Kidney (tissue), 22 donors: Measurements from ENCODE around the gene ABHD17B. TPM values are rescaled to one million over a fixed set of nuclear protein-coding genes. Genes with fewer than 3 reads are reported as not detected.
"Not testable (repeated sequence)": the region's sequence is repeated elsewhere in the genome, so short reads cannot be mapped to it uniquely, and the experiment has no call there.

ENCODE experiments used
- DNase-seq, 5 donors: peaks; one replicate each; pipeline ENCODE4 v3.0.0-alpha.2; 2013 to 2020
- FAIRE-seq: peaks from 2 replicates; lab custom pipeline; 2012; peaks lifted over from hg19 to GRCh38; lab: Jason Lieb, UNC
- H3K27ac ChIP-seq, 2 donors: one replicate each; pipeline ENCODE4 v1.7.0; 2013; ENCODE audit warnings: low read depth in 2 of 2, low read length in 2 of 2, inconsistent platforms in 1 of 2
- H3K27me3 ChIP-seq: one replicate; pipeline ENCODE4 v1.7.1; 2013; ENCODE audit warnings: low read length, inconsistent platforms; ENCODE audit not compliant: control insufficient read depth, insufficient read depth
- H3K36me3 ChIP-seq, 3 donors: one replicate each; pipeline versions ENCODE4 v1.7.0 to v1.7.1; 2013; ENCODE audit warnings: low read length in 3 of 3, control low read depth in 1 of 3, inconsistent platforms in 1 of 3; ENCODE audit not compliant: insufficient read depth in 3 of 3, control insufficient read depth in 2 of 3
- H3K4me1 ChIP-seq, 3 donors: one replicate each; pipeline versions ENCODE4 v1.7.0 to v1.7.1; 2013; ENCODE audit warnings: low read length in 3 of 3, inconsistent platforms in 1 of 3, low read depth in 1 of 3; ENCODE audit not compliant: control insufficient read depth in 2 of 3, insufficient read depth in 2 of 3
- H3K4me3 ChIP-seq, 3 donors: one replicate each; pipeline versions ENCODE4 v1.7.0 to v1.8.1; 2013; ENCODE audit warnings: low read length in 3 of 3, control low read depth in 1 of 3, inconsistent platforms in 1 of 3
- H3K9ac ChIP-seq, 3 donors: one replicate each; pipeline versions ENCODE4 v1.7.0 to v1.7.1; 2013; ENCODE audit warnings: low read length in 3 of 3, control low read depth in 1 of 3, inconsistent platforms in 1 of 3
- H3K9me3 ChIP-seq, 3 donors: one replicate each; pipeline versions ENCODE4 v1.7.0 to v1.7.1; 2013; ENCODE audit warnings: low read length in 3 of 3, control low read depth in 1 of 3, inconsistent platforms in 1 of 3; ENCODE audit not compliant: control insufficient read depth in 2 of 3, insufficient read depth in 1 of 3
- intact Hi-C: fragments of 100-400 bp; cut with DNase I; formaldehyde crosslinking; loops from one replicate; pipeline ENCODE4 v1.11.1; 2022
- long read RNA-seq, 10 donors: library from polyadenylated mRNA in 1 of 10; unstranded in 1 of 10; transcript quantifications; one replicate each; pipeline ENCODE4 v2.0.0 and lab custom pipeline, GENCODE V29; 2021 to 2026
- polyA plus RNA-seq: library from polyadenylated mRNA; stranded (reverse); fragments of 350-450 nt; fragmentation: Illumina TruSeq; extraction: RNeasy Lipid Tissue Mini Kit (QIAGEN cat#74804); gene quantifications from one replicate; pipeline ENCODE4 v1.2.3, GENCODE V29; 2014; ENCODE audit warnings: low read depth, low replicate concordance; ENCODE audit not compliant: insufficient read depth
- total RNA-seq: library from RNA; stranded (reverse); fragmentation: NEBNext Ultra II Directional; extraction: Animal tissue kit (Norgen Biotek cat#: 25700); gene quantifications from one replicate; pipeline ENCODE4 v1.2.1, GENCODE V29; 2021
- TF ChIP-seq, protein P1 (sequence below): IDR thresholded peaks from 3 replicates; pipeline ENCODE4 v1.5.1; 2012; ENCODE audit warnings: mild to moderate bottlenecking, moderate library complexity, borderline replicate concordance; ENCODE audit not compliant: insufficient read depth; ENCODE audit errors: extremely low read depth
- donor health status: control.
- donor health status: control.
- donor health status: control.
- donor health status: control.
- donor health status: control.
- donor health status: DM: yes; HTN: yes; CAD: no.
- donor health status: Normal renal cell carcinoma (clear cell type).

Gene ABHD17B
- total RNA-seq (19.0 TPM), polyA plus RNA-seq (9.0 TPM)
- long read RNA-seq, donor 1, transcript ABHD17B-201 (4 exons, 2,614 nt): major isoform, 6 of 6 reads
- long read RNA-seq, donor 1, partial matches to known transcripts: 0 of 6 reads
- long read RNA-seq, donor 1, other reads (novel, unspliced or antisense): 0 of 6 reads
- long read RNA-seq, donor 2, transcript ABHD17B-201 (4 exons, 2,614 nt): major isoform, 7 of 7 reads
- long read RNA-seq, donor 2, partial matches to known transcripts: 0 of 7 reads
- long read RNA-seq, donor 2, other reads (novel, unspliced or antisense): 0 of 7 reads
- long read RNA-seq, donor 3, transcript ABHD17B-201 (4 exons, 2,614 nt): major isoform, 10 of 10 reads
- long read RNA-seq, donor 3, partial matches to known transcripts: 0 of 10 reads
- long read RNA-seq, donor 3, other reads (novel, unspliced or antisense): 0 of 10 reads
- long read RNA-seq, donor 4, partial matches to known transcripts: 0 of 4 reads
- long read RNA-seq, donor 4, other reads (novel, unspliced or antisense): 0 of 4 reads
- long read RNA-seq, donor 5, partial matches to known transcripts: 0 of 1 reads
- long read RNA-seq, donor 5, other reads (novel, unspliced or antisense): 0 of 1 reads
- long read RNA-seq, donor 6, partial matches to known transcripts: 0 of 13 reads
- long read RNA-seq, donor 6, other reads (novel, unspliced or antisense): 11 of 13 reads
- long read RNA-seq, donor 7, transcript ABHD17B-201 (4 exons, 2,614 nt): major isoform, 12 of 13 reads
- long read RNA-seq, donor 7, partial matches to known transcripts: 0 of 13 reads
- long read RNA-seq, donor 7, other reads (novel, unspliced or antisense): 1 of 13 reads
- long read RNA-seq, donor 8, partial matches to known transcripts: 0 of 1 reads
- long read RNA-seq, donor 8, other reads (novel, unspliced or antisense): 0 of 1 reads
- long read RNA-seq, donor 9, partial matches to known transcripts: 0 of 4 reads
- long read RNA-seq, donor 9, other reads (novel, unspliced or antisense): 0 of 4 reads
- long read RNA-seq, donor 10, transcript ABHD17B-201 (4 exons, 2,614 nt): major isoform, 7 of 7 reads
- long read RNA-seq, donor 10, partial matches to known transcripts: 0 of 7 reads
- long read RNA-seq, donor 10, other reads (novel, unspliced or antisense): 0 of 7 reads

DNA sequence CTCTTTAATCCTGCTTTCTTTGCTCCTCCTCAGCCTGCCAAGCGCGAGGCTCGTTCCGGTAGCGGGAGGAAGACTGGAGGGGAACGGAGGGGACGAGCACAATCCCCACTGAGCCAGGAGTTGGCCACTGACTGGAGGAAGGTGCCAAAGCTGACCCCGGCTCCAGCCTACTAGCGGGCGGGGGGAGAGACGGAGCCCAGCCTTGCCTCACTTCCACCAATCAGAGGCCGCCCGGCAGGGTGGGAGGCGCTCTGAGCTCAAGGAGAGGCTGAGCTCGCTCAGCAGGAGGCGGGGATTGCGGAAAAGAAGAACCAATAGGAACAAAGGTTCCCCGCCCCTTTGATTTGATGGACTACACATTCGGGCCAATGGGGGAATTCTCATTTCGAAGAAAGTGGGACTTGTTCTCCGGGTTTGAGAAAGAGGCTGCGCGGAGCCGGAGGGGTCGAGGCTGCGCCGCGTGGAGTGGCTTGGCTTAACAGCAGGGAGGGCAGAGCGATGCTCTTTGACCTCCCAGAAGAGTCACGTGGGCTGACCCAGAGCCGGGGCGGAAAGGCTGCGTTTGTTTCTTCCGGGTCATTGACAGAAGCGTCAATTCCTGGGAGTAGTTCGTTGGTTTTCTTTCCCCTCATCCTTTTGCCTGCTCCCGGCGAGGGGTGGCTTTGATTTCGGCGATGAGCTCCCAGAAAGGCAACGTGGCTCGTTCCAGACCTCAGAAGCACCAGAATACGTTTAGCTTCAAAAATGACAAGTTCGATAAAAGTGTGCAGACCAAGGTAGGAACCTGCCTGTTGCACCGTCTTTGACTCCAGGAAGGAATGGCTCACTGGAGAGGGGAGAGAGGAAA lies at the start of gene ABHD17B, which contains the start of gene C9orf85:
Gene ABHD17B (minus strand): TSS at position 133 of the 847 bp plus-strand sequence. CDS start 36,113 bp downstream, outside the sequence.
Gene C9orf85 (plus strand): TSS at position 579 of the 847 bp plus-strand sequence. CDS start 96 bp downstream, at position 675.
- no peaks in the 10 kb centered on the region for H3K27me3 ChIP-seq
- FAIRE-seq (peak; percentile 99), DNase-seq (peak; percentile 99 to 100 (median 100))
- H3K4me3 ChIP-seq: peak within 1 kb of the TSS; percentile 83 to 93 (median 91)
- no peaks in the 10 kb centered on the region for H3K9me3 ChIP-seq
- H3K36me3 ChIP-seq: no peaks in the 10 kb centered on the region
- intact Hi-C loops: no loop called here
- TF ChIP-seq, protein P1, sequence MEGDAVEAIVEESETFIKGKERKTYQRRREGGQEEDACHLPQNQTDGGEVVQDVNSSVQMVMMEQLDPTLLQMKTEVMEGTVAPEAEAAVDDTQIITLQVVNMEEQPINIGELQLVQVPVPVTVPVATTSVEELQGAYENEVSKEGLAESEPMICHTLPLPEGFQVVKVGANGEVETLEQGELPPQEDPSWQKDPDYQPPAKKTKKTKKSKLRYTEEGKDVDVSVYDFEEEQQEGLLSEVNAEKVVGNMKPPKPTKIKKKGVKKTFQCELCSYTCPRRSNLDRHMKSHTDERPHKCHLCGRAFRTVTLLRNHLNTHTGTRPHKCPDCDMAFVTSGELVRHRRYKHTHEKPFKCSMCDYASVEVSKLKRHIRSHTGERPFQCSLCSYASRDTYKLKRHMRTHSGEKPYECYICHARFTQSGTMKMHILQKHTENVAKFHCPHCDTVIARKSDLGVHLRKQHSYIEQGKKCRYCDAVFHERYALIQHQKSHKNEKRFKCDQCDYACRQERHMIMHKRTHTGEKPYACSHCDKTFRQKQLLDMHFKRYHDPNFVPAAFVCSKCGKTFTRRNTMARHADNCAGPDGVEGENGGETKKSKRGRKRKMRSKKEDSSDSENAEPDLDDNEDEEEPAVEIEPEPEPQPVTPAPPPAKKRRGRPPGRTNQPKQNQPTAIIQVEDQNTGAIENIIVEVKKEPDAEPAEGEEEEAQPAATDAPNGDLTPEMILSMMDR: no peak
- peak within 1 kb of the TSS; percentile 66 to 81 for H3K27ac ChIP-seq
- peaks cover 0 to 4% (median 0%) of the 10 kb centered on the region in 3 donors for H3K4me1 ChIP-seq
- H3K9ac ChIP-seq: peak within 1 kb of the TSS; percentile 82 to 88 (median 85)

DNA sequence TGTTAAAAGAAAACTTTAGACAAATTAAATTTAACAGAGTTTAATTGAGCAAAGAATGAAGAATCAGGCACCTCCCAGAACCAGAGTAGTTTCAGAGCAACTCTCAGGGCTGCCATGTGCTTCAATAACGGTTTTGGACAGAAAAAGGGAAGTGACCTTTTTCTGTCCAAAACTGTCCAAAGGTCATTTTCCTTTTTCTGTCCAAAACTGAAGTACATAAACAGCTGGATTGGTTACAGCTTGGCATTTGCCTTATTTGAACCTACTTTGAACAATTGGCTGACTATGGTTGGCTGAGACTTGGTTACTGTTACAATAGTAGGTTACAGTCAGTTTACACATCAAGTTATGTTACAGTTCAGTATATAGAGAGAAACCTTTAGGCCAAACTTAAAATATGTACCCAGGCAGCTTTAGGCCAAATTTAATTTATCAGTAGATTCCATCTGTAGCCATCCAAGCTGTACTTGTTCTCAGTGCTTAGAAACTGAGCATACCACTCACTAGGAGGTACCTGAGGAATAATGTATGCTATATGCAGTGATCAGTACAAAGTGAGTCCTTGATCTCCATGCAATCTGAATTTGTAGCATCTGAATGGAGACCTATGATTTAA lies 44.4 kb upstream of the ABHD17B start:
- DNase-seq (no peak), FAIRE-seq (no peak)
- no peaks in the 10 kb centered on the region for H3K27me3 ChIP-seq
- H3K9ac ChIP-seq: no peak overlapping the region
- H3K4me3 ChIP-seq: no peak overlapping the region
- H3K9me3 ChIP-seq: no peaks in the 10 kb centered on the region
- TF ChIP-seq, protein P1: no peak
- intact Hi-C loops: no loop called here
- peaks cover 0 to 6% (median 0%) of the 10 kb centered on the region in 3 donors for H3K36me3 ChIP-seq
- no peaks in the 10 kb centered on the region for H3K4me1 ChIP-seq
- H3K27ac ChIP-seq: no peak overlapping the region

DNA sequence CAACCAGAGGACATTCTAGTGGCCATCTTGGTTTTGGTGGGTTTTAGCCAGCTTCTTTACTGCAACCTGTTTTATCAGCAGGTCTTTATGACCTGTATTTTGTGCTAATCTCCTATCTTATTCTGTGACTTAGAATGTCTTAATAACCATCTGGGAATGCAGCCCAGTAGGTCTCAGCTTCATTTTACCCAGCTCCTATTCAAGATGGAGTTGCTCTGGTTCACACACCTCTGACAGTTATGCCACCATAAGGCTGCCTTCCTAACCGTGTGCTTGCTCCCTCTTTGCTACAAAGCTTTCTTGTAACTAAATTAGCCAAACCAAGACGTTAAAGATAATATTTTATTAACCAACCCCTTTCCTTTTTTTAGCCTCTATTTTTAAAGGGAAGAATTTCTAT lies 43.7 kb upstream of the ABHD17B start:
- H3K27me3 ChIP-seq, intact Hi-C loops, H3K27ac ChIP-seq, FAIRE-seq, H3K36me3 ChIP-seq, H3K9ac ChIP-seq, H3K9me3 ChIP-seq, H3K4me3 ChIP-seq, DNase-seq, H3K4me1 ChIP-seq: not testable (repeated sequence)
